DMS114 treated with DMSO at 0.1 percent for 48 hours (cell line): ENCODE data around the gene METTL13.
"Not testable (repeated sequence)": the region's sequence is repeated elsewhere in the genome, so short reads cannot be mapped to it uniquely, and the experiment has no call there.

Experiments used
- DNase-seq: peaks from one replicate; lab custom pipeline; 2025; ENCODE audit not compliant: unreplicated experiment; lab: John Stamatoyannopoulos, UW

The METTL13 gene

GRCh38 chr1:171769171-171769570 lies 12.3 kb upstream of the METTL13 start:
- DNase-seq: no peak

- DNase-seq: no peak
These were observed 11.7 kb upstream of the METTL13 start for GRCh38 chr1:171769754-171770153.

- no peak for DNase-seq
These were observed 9.1 kb upstream of the METTL13 start for GRCh38 chr1:171772312-171772711.

- no peak for DNase-seq
These were observed 781 bp upstream of the METTL13 start for GRCh38 chr1:171780583-171781175.

DNA sequence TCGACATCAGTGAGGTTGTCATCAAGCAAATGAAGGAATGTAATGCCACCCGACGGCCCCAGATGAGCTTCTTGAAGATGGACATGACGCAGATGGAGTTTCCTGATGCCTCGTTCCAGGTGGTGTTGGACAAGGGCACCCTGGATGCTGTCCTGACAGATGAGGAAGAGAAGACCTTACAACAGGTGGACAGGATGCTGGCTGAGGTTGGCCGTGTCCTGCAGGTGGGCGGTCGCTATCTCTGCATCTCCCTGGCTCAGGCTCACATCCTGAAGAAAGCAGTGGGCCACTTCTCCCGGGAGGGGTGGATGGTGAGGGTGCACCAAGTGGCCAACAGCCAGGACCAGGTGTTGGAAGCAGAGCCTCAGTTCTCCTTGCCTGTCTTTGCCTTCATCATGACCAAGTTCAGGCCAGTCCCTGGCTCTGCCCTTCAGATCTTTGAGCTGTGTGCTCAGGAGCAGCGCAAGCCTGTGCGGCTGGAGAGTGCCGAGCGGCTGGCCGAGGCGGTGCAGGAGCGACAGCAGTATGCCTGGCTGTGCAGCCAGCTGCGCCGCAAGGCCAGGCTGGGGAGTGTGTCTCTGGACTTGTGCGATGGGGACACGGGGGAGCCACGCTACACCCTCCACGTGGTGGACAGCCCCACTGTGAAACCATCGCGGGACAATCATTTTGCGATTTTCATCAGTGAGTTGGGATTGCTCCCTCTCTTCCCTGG lies 2.5 kb downstream of the METTL13 start:
- DNase-seq: no peak

DNA sequence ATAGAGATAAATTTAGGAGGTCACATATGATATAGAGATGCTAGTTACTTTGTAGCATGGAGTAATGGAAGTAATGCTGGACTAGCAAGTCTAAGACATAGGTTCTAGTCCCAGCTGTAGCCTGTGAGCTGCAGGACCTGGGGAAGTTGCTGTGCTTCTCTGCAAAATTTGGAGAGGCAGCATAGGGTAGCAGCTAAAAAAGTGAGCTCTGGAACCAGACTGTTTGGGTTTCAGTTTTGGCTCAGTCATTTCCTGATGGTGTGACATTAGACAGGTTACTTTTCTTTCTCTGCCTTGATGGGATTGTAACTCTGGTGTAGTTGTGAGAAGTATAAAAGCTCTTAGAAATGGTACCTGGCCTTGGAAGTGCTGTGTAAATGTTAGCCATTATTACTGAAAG lies 3.3 kb downstream of the METTL13 start:
- DNase-seq: no peak

DNA sequence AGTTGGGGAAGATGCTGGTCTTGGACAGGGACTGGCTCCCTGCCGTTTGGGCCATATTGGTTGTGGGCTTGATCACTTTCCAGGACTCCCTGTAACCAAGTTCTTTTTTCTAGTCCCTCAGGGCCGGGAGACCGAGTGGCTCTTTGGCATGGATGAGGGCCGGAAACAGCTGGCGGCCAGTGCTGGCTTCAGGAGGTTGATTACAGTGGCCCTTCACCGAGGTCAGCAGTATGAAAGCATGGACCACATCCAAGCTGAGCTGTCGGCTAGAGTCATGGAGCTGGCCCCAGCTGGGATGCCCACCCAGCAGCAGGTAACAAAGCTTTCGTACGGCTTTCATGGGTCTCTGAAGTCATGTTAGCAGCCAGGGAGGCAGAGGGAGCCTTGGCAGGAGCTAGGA lies 4.3 kb downstream of the METTL13 start:
- DNase-seq: no peak

DNA sequence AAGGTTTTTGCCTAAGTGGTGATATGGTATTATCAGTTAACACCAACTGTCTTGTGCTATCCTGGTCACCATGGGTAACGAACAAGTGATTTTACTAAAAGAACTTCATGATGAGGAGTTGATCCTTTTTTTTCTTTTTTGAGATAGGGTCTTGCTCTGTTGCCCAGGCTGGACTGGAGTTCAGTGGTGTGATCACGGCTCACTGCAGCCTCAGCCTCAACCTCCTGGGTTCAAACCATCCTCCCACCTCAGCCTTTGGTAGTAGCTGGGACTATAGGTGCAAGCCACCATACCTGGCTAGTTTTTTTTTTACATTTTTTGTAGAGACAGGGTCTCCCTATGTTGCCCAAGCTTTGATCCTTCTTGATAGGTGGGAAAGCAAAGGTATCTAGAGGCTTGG lies 5.1 kb downstream of the METTL13 start:
- DNase-seq: no peak

DNA sequence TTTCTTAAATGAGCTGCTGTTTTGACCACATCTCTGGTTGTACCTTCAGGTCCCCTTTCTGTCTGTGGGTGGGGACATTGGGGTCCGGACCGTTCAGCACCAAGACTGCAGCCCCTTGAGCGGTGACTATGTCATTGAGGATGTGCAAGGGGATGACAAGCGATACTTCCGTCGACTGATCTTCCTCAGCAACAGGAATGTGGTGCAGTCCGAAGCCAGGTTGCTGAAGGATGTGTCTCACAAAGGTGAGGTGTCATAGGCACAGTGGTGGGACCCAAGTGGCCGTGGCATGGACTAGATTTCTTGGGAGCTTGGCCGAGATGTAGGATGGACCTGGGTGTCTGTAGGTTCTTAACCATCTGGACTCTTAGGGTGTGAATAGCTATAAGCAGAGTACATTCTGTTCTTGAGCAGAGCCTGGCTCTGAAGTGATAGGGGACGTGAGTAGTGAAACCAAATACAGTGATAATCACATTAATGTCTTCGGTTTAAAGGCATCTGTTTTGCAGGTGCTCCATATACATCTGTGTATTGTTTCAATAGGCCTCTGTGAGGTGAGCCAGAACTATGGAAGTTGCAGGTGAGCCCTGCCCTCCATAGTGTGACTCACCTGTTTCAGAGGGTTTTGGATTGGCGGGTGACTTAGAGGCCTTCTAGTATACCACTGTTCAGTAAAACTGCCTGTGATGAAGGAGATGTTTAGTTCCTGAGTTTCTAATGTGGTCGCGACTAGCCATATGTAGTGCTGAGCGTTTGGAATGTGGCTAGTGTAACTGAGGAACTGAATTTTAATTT lies 6.4 kb downstream of the METTL13 start:
- DNase-seq: no peak

DNA sequence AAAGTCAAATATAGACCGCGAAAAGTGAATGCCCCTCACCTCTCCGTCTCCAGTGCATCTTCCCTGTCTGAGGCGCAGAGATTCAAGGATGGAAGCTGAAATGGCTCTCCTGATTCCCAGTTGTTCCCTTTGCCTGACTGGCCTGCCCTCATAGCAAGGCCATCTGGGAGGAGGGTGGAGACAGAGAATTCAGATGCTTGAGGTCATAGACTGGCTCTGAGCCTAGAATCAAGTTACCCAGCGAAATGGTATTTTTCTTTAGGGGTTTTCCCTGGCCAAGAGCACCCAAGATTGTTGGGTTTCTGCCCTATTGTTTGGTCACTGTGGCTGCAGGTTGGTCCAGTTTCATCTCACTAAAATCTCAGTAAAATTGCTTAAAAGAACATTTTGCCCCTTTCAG lies 7.2 kb downstream of the METTL13 start:
- no peak for DNase-seq

DNA sequence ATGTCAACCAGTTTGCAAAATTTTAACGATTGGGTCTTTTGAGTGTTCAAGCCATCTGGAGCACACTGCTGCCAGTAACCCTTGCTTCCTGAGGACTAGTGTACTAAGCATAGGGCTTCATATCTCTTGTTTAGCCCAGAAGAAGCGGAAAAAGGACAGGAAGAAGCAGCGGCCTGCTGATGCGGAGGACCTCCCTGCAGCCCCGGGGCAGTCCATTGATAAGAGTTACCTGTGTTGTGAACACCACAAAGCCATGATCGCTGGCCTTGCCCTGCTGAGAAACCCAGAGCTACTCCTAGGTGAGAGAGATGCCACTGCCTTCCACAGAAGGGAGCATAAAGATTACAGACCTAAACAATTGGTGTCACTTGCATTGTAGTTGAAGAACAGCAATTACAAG lies 8.9 kb downstream of the METTL13 start:
- DNase-seq: no peak

GRCh38 chr1:171792656-171793369 lies 11.4 kb downstream of the METTL13 start:
- DNase-seq: no peak

GRCh38 chr1:171793636-171794035 lies 12.2 kb downstream of the METTL13 start:
- DNase-seq: no peak

- no peak for DNase-seq
These were observed 12.6 kb downstream of the METTL13 start for GRCh38 chr1:171794085-171794484.

GRCh38 chr1:171796592-171796991 lies 15.1 kb downstream of the METTL13 start:
- no peak for DNase-seq

DNA sequence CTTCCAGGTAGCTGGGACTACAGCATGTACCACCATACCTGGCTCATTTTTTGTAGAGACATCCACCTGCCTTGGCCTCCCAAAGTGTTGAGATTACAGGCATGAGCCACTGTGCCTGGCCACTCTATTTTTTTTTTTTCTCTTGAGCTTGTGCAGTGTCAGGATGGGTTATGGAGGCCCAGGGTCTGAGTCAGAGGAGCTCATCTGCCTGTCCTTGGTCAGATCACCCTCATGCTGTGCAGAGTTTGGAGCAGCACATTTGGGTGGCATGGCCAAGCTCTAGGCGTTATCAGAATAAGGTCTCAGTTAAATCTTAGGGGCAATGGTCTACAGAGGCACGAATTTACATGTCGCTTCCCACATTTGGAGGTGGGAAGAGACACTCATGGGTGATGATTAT lies 16.9 kb downstream of the METTL13 start:
- no peak for DNase-seq

DNA sequence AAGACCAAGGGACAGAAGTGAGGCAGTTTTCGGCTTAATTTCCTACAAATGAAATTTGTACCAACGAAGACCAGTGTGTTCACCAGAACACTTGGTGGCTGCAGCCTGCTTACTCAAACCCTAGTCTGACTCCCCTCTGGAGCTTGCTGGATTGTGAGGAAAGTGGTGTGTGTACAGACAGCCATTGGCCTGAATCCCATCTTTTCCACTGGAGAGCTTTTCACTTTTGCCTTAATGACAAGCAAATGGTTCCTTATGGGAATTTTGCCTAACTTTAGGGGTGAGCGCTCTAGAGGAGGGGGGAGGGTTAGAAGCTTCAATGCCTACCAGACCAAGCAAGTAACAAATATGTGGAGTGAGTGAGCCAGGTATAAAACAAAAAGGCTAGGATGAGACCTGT lies 17.3 kb downstream of the METTL13 start:
- no peak for DNase-seq

DNA sequence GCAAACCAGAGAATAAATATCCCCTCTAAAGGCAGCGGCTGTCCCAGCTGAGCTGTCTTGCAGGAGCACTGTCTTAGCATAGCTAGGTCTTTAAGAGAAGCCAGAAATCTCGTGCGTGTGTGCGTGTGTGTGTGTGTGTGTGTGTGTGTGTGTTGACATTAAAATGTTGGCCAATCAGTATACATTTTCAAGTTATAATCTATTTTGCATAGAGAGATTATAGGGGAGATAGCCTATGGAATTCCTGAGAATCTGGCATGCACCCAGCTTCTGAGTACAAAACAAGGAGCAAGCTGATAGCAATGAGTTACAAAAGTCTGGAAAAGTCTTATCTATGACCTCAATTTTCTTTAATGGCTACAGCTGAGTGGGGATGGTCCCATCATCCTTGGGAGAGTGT lies 17.7 kb downstream of the METTL13 start:
- no peak for DNase-seq

DNA sequence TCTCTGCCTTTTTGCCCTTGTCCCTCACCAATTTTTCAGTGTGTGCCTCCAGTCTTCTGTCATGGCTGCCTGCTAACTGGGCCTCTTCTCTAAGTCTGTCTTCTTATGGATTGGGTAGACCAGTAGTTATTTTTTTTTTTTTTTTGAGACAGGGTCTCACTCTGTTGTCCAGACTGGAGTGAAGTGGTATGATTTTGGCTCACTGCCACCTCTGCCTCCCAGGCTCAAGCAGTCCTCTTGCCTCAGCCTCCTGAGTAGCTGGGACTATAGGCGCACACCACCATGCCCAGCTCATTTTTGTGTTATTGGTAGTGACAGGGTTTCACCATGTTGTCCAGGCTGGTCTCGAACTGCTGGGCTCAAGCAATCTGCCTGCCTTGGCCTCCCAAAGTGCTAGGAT lies 18.2 kb downstream of the METTL13 start:
- DNase-seq: not testable (repeated sequence)

DNA sequence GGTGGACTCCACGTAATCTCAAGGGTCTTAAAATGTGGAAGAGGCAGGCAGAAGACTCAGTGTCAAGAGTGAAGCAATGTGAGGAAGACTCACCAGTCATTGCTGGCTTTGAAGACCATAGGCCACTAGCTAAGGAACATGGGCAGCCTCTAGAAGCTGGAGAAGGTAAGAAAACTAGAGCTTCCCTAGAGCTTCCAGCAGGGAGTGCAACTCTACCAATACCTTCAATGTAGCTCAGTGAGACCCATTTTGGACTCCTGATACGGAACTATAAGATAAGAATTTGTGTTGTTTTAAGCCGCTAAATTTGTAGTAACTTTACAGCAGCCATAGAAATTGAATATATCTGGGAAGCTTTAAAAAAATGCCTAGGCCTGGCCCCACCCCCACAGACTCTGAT lies 18.9 kb downstream of the METTL13 start:
- peak; percentile 13 for DNase-seq

DNA sequence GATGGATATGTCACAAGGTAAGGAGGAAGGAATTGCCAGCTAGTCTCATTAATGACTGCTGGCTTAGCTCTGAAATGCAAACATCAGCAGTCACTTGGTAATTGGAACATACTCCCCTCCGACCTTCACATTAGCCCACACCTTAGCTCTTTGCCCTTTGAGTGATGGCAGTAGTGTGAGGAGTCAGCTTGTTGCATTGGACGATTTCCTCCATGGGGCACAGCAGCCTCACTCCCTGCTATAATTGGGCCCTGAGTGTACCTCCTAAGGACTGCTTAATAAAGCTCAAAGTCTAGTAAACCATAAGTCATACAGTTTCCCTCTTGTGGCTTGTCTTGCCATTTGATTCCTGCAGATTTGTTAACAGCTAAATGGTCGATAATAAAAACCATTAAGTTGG lies 19.4 kb downstream of the METTL13 start:
- no peak for DNase-seq

DNA sequence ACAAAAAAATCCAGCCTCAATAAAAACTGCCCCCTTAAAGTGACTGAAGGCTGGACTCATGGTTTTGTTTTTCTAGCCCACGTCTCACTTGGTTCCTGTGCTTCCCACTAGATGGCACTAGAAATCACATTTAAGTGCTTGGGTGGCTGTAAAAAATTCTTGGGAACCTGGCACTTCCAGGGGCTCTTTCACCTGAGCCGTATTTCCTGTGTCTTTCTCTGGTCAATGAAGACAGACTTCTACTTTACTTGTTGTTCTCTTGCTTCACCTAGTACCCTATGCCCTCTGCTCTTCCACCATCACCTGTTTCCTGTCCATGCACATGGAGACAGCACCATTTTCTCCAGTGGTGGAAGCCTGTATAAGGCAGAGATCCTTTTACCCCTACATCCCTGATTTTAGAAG lies 20.0 kb downstream of the METTL13 start:
- peak; percentile 33 for DNase-seq
